DMS153 (cell line): Measurements from ENCODE around the gene CPE.

Source experiments
- DNase-seq: peaks from one replicate; lab custom pipeline; 2025; lab: John Stamatoyannopoulos, UW

Gene CPE

DNA sequence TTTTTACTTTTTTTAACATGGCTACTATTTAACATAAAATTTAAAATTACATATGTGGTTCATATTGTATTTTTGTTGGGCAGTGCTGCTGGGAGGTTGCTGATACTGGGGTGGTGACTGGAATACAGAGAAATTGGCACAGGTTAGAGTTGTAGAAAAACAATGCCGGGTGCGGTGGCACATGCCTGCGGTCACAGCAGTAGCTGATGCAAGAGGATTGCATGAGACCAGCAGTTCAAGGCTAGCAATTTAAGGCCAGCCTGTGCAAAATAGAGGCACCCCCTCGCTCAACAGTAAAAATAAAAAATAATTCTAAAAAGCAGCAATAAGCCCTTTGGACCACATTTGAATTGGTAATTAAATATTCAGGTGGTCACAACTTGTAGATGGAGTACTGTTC is 11.8 kb upstream of the CPE start:
- no peak for DNase-seq

DNA sequence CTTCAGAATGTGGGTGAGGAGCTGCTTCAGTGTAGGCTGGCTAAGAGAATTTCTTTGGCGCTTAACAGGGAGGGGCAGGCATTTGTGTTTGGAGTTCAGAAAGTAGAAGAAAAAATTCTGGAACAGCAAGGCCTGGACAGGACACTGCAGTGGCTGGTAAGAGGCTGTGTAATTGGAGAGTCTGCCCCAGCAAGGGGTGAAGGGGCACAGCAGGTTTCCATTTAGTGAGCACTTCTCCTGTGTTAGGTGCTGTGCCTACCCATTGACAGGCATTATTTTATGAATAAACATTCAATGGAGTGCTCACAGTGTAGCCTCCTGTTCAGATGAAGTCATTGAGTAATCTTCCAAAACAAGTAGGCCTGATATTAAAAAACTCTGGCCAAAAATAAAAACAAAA is 10.7 kb upstream of the CPE start:
- no peak for DNase-seq

DNA sequence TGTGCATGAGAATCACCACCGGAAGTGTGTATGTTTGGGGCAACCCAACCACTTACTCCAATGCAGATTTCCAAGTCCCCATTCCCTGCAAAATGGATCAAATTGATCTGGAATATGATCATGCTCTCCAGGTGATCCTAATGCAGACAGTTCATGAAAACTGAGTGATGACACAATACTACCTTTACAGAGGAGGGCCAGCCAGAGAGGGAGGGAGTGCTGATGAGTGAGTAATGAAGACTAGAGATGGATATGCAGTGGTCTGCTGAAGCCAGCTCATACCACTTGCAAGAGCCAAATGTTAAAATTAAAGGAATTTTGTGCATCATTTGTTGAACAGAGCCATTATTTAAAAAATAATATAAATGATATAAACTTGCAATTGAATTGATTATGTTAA is 10.2 kb upstream of the CPE start:
- DNase-seq: no peak

DNA sequence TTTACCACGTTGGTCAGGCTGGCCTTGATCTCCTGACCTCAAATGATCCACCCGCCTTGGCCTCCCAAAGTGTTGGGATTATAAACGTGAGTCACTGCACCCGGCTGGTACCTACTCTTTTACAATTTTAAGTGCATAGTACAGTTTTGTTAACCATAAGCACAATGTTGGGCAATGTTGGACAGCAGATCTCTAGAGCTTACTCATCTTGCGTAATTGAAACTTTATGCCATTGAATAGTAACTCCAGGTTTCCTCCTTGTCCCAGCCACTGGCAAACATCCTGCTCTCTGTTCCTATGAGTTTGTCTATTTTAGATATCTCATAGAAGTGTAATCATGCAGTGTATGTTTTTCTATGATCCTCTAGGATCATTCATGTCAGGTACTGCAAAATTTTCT is 9.3 kb upstream of the CPE start:
- no peak for DNase-seq

DNA sequence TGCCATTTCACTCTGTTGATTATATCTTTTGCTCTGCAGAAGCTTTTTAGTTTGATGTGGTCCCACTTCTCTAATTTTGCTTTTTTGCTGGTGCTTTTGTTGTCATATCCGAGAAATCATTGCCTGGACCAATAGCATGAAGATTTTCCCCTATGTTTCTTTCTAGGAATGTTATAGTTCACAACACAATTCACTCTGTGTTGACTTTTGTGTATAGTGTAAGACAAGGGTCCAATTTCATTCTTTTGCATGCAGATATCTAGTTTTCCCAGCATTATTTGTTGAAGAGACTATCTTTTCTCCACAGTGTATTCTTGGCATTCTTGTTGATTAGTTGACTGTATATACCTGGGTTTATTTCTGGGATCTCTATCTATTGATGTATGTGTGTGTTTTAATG is 8.3 kb upstream of the CPE start:
- DNase-seq: no peak

DNA sequence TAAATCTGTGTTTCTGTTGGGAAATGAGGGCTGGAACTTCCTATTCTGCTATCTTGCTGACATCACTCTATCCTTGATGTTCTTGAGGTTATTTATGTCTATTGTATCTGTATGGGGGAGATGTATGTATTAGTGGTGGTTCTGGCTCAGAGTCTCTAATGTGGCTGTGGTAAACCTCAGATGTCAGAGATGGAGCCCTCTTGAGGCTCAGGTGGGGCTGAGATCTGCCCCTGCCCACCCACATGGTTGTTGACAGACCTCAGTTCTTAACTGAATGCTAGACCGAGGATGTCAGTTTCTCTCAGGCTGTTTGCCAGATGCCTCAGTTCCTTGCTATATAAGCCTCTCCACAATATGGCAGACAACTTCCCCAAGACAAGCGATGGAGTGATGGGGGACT is 3.3 kb upstream of the CPE start:
- DNase-seq: no peak

DNA sequence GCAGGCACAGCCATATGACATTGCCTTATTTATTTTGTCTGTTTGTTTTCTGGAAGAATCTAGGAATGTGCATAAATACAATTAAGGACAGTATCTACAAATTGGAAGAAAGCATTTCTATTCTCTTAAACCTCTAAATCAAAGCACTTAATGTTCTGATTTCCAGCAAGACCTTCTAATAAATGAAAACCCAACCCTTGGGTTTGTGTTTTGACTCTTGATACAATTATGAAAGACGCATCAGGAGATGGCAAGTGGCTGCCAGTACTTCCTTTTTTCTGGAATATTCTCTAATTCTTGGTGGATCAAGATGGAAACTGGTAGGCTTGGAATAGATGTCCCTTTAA is 437 bp upstream of the CPE start:
- no peak for DNase-seq

DNA sequence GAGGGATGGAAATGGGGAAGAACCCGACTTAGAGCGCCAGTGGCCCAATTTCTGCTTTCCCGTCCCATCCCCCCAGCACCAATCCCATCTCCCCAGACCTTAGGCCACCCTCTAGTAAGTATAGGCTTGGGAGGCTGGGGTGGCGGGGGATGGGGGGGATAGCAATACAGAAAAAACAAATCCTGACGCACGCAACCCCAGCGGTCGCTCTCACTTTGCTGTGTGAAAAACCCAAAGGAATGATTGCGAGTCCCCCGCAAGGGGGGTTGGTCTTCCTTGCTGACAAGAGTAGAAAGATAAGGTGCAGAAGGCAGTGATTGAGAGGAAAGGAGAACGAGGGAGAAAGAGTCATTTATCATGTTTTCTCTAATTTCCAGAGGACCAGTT is 863 bp downstream of the CPE start:
- no peak for DNase-seq

DNA sequence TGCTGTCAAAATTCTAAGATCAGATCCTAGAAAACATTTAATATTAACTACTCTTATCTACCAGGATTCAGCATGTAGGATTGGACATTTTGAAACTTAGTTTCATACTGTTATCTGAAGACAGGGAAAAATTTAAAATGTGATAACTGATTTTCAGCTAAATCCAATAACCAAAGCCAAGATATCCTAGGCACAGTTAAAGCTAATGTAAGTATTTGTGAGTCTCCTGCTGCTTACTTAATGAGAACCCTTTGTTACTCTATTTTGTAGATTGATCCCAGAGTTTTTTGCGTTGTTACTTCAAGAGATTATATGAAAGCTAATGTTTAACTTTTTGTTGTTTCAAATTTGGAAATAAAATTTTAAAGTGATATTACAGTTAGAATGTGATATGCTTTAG is 2.0 kb downstream of the CPE start:
- DNase-seq: no peak

DNA sequence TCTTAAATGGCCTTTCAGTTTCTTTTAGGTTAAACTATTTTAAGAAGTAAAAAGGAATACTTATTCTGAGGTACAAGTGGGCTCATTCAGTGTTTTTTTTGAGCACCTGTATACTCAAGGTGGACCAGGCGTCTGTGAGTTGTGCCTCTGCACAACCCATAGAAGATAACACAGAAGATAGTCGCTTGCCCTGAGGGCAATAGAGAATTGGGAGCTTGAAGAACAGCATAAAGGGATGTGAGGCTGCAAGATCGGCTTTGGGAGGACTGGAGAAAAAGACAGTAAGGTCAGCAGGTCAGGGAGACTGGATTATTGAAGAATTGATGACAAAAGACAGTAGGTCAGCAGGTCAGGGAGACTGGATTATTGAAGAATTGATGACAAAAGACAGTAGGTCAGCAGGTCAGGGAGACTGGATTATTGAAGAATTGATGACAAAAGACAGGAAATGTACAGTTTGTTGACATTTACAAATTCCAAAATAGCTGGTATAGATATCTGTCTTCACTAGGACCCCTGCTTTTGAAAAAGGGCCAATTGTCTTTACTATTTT is 3.1 kb downstream of the CPE start:
- no peak for DNase-seq

DNA sequence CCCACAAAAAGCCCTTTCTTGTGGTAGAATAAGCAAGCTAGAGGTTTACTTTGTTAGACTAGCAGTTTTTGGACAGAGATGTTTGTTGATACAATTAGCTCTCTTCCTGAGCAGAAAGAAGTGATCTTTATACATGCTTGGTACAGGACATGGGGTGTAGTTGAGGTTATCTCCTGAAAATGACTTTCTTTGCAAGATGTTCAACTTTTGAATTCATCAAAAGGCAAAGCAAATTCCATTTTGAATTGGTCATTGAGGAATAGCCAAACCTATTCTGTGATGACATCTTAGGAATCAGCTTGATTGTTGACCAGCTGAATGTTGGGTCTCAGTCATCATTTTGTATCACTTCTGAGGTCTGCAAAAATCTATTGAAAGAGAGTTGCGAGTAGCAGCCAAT is 3.8 kb downstream of the CPE start:
- no peak for DNase-seq

DNA sequence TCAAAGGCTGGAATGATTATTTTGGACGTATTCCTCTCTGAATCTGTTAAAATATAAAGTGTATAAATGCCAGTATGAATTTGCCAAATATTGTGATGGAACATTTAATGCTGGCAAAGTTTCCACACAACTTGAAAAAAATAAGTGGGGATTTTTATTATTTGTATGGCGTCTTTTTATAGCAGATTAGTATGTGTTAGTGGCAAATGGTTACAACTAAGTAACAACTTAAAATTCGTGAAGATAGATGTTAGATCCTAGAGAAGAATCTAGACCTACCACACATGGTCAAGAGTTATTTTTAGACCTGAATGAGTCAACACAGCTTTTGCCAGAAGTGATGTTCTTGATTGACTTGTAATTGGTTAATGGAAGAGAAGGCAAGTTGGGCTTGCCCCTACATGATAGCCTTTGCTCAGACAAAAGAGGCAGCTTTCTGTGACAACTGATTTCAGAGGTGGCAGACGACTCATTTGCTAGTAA is 4.8 kb downstream of the CPE start:
- peak; percentile 82 for DNase-seq

DNA sequence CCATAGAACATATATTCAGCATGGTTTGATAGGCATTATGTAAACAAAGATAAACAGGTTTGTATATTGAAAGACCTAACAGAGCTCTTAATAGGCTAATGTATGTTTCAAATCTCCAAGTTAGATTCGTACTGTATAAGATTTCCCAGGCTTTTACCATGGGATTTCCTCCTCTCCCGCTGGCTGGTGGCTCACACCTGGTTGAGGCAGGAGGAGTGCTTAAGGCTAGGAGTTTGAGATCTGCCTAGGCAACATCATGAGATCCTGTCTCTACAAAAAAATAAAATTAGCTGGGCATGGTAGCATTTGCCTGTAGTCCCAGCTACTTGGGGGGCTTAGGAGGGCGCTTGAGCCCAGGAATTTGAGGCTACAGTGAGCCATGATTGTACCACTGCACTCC is 5.4 kb downstream of the CPE start:
- no peak for DNase-seq

DNA sequence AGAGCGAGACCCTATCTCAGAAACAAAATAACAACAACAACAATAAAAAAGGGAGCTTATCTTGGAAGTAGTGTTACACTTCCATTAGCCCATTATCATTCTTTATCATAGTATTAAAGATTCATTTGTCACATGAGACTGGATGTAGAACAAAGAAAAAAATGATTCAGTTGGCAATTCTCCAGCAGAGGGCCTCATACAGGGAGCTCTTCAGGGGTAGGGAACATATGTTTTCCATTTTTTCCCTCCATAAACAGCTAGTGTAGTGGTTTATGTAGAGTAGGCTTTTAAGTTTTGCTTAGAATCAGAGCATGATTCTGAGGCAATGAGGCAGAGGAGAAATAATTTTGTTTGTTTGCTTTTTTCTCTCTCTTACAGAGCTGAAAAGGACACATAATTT is 5.8 kb downstream of the CPE start:
- peak; percentile 60 for DNase-seq

DNA sequence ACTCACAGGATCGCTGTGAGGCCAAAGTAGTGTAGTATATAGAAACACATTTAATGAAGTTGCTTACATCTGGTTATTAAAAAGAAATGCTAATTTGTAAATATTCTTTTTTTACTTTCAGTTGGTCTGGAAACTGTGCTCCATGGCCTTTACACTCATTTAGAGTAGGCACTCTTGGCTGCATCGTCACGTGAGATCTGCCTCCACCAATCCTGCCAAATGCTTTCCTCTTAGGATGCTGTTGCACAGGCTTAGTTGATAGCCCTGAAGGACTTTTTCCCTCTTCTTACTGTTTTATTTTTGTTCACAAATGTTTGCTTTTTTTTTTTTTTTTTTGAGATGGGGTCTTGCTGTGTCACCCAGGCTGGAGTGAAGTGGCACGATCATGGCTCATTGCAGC is 6.3 kb downstream of the CPE start:
- DNase-seq: no peak

DNA sequence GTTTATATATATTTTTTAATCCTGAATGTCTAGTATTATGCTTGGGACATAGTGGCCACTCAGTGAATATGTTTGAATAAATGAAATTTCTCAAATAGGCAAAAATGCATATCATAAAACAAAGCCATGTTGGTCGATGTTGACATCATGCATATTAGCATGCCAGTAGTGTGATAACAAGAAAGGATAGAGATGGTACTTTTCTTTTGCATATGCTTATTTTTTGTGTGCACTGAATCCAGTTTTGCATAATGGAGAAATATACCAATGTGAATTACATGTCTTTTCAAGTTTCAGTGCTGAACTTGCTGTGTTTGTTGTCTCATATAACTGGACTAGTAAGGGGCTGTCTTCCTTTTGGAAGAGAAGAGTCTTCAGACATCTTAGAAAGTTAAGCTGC is 7.5 kb downstream of the CPE start:
- no peak for DNase-seq

DNA sequence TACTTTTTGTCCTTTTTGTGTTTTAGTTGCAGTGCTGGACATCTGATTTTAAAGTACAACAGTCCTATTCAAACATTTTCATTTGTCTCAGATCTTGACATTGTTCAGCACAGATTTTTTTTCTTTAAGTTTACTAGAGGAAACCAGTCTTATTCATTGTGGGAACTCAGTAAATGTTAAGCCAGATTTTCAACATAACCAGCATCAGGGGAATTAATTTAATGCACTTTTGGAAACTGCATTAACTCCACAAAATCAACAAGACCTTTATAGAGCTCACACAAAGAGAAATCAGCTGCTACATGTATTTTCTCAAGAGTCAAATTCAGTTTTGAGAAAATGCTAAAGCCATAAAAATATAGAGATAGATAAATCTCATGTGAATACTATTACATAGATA is 9.9 kb downstream of the CPE start:
- no peak for DNase-seq

DNA sequence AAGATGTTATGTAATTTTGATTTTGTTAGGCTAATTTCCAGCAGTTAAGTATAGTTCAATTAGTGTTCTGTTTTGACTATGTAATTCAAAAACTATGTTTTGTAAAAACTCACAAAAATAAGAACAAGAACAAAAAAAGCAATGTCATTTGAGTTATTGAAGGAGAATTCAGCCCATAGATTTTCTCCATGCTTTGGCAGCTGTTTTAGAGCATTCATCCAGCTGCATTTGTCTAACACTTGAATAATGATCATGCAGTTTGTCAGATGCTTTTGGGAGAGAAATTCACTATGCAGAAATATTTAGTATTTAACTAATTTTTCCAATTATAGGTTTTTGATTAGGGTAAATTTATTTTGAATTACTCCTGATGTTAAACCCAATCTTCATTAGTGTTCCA is 14.2 kb downstream of the CPE start:
- DNase-seq: no peak

DNA sequence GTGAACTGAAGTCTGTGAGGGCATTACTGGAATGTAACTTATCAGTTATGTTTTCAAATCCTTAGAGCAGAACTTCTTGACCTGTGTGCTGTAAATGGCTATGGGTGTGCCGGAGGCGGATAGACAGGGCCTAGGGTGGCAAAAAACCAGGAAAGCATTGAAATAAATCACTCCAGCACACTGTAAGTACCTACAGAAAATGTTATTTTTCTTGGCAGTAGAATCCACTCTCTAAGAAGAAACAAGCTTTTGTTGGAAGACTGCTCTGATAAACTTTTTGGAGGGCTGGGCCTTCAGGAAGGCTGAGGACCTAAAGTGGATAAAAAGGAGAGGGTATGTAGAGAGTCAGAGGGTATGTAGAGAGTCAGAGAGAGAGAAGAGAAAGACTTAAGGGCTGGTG is 14.9 kb downstream of the CPE start:
- DNase-seq: no peak

DNA sequence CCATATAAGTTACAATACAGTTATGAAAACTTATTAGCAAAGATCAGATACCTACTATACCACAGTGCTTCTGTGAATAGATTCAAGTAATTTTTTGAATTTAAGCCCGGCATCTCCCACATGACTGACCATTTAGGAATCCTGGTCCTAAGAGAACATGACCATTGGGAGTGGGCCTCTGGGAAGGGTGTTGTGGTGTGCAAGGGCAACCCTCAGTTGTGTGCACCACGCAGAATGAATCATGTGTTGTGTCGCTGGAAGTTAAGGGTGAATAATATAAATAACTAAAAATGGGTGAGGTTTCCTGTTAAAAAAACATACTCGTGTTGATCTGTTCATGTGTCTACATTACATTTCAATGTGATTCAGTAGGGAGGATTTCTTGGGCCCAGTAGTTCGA is 15.5 kb downstream of the CPE start:
- no peak for DNase-seq

DNA sequence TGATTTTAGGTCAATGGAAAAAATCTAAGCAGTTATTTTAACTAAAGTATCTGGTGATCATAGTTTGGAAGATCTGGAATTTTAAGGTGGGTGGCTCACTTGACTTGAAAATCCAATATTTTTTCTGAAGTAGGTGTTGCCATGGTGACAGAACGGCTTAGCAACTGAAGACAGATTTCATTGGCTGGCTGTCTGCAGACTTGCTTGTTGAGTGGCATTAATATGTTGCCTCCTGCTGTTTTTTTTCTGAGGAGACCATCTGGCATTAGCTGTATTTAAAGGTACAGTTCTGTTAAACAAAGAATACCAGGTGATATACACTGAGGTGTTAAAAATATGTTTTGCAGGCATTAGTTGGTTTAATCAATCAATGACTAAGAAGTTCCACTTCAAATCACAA is 19.8 kb downstream of the CPE start:
- peak; percentile 96 for DNase-seq

DNA sequence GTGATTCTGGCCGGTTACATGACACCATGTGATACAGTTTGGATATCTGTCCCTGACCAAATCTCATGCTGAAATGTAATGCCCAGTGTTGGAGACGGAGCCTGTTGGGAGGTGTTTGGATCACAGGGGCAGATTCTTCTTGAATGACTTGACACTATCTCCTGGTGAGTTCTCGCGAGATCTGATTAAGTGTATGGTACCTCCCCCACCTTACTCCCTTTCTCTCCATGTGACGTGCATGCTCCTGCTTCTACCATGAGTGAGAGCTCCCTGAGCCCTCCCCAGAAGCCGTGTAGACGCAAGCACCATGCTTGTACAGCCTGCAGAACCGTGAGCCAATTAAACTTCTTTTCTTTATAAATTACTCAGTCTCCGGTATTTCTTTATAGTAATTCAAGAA is 23.6 kb downstream of the CPE start:
- no peak for DNase-seq

DNA sequence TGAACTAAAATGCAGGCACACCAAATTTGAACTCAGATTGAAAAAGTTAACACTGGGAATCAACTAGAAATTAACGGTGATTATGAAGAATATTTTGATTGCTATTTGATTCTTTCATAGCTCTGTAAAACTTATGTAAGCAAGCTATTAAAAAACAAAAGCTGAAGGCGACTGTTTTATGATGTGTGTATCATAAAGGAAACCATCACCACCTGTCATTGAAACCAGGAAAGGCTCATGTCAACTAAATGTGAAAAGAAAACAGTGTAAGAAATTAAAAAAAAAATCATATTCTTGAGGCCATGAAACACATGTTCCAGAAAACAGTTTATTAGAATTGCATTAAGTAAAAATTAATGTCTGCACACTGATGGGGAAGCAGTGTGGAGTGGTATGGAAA is 24.2 kb downstream of the CPE start:
- no peak for DNase-seq

DNA sequence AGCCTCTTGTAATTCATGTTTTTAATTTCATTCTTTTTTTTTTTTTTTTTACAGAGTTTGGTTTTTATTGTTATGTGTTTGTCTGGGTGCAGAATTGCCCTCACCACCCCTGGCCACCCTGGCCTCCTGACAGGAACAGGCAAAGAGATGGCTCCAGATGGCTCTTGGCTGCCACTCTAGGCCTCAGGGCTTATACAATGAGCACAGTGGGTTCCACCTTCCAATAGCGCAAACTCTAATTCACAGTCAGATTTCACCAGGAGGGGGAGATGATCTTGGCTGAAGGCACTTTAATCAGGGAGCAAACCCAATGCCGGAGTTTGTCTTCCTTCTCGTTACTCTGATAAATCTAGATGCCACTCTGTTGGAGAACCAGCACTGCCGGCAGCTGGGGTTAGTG is 24.8 kb downstream of the CPE start:
- no peak for DNase-seq

DNA sequence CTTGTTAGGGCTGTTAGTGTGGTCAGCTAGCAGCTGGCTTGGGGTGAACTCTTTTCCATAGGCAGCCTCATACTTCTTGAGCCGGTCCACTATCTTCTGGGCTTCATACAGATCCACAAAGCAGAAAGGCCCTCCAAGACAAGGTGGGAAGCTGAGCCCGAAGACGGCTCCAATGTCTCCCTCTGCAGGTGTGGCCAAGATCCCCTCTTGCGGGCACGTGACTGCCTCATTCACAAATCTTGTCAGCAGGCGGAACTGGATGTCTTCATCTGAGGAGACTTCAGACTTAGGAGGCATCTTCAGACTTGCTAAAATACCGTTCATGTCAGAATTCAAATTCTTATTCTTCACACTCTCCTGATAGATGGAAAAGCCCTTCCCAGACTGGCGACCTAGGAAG is 25.3 kb downstream of the CPE start:
- DNase-seq: no peak
